WTC11 (cell line): ENCODE measurements around the gene HELB. TPM values are rescaled to one million over a fixed set of nuclear protein-coding genes. Genes with fewer than 3 reads are reported as not detected.

ENCODE experiments used
- ATAC-seq: fragments of 200-7000 bp; cut with Tn5 transposase; 2 replicates; pipeline ENCODE4 v1.10.0; 2021; ENCODE audit warnings: mild to moderate bottlenecking, moderate library complexity
- CTCF ChIA-PET: fragments of 300-600 bp; sonication (Branson Sonifier 250); formaldehyde crosslinking; loops from one replicate; lab custom pipeline; 2021; ENCODE audit warnings: antibody characterized with exemption; lab: Charles Lee
- POLR2A ChIA-PET: fragments of 350-600 bp; sonication (Branson Sonifier 250); formaldehyde crosslinking; loops from one replicate; lab custom pipeline; 2021; ENCODE audit warnings: antibody characterized with exemption; lab: Charles Lee
- DNase-seq: peaks from one replicate; pipeline ENCODE4 v3.0.0; 2021; ENCODE audit warnings: low spot score
- H3K27ac Mint-ChIP-seq: 2 replicates; pipeline ENCODE4 v1.8.0; 2021; ENCODE audit warnings: mixed read lengths
- H3K27me3 Mint-ChIP-seq: 2 replicates; pipeline ENCODE4 v1.8.0; 2021; ENCODE audit warnings: low read depth, mild to moderate bottlenecking, moderate library complexity, mixed read lengths
- H3K36me3 Mint-ChIP-seq: 2 replicates; pipeline ENCODE4 v1.8.0; 2021; ENCODE audit warnings: mixed read lengths
- H3K4me1 Mint-ChIP-seq: 2 replicates; pipeline ENCODE4 v1.8.0; 2022; ENCODE audit warnings: mixed read lengths
- H3K4me3 Mint-ChIP-seq: 2 replicates; pipeline ENCODE4 v1.8.0; 2021; ENCODE audit warnings: mild to moderate bottlenecking, moderate library complexity, mixed read lengths
- H3K9me3 Mint-ChIP-seq: 2 replicates; pipeline ENCODE4 v1.8.0; 2021; ENCODE audit warnings: mixed read lengths
- AR ChIP-seq: fragments of 250-450 bp; sonication (Bioruptor Pico); IDR thresholded peaks from 2 replicates; pipeline ENCODE4 v1.9.0; 2021; ENCODE audit warnings: mild to moderate bottlenecking
- ATF3 ChIP-seq: sonication (generic); formaldehyde crosslinking; conservative IDR thresholded peaks from 2 replicates; pipeline ENCODE4 v1.8.1; 2022; ENCODE audit warnings: mild to moderate bottlenecking, missing genetic modification reagents
- CBFB ChIP-seq: sonication (generic); formaldehyde crosslinking; IDR thresholded peaks from 2 replicates; pipeline ENCODE4 v1.8.1; 2022; ENCODE audit warnings: mild to moderate bottlenecking, low read depth, missing genetic modification reagents
- CDX4 ChIP-seq: fragments of 250-450 bp; sonication (Bioruptor Pico); IDR thresholded peaks from 2 replicates; pipeline ENCODE4 v1.9.0; 2021; ENCODE audit warnings: moderate library complexity, mild to moderate bottlenecking, inconsistent platforms, borderline replicate concordance
- E2F4 ChIP-seq: sonication (generic); formaldehyde crosslinking; IDR thresholded peaks from 2 replicates; pipeline ENCODE4 v1.8.1; 2022; ENCODE audit warnings: low read depth, mild to moderate bottlenecking, moderate library complexity, missing genetic modification reagents, borderline replicate concordance
- ELF4 ChIP-seq: sonication (generic); formaldehyde crosslinking; IDR thresholded peaks from 2 replicates; pipeline ENCODE4 v1.8.1; 2022; ENCODE audit warnings: low read depth, mild to moderate bottlenecking, moderate library complexity, missing genetic modification reagents
- FOXJ3 ChIP-seq: sonication (generic); formaldehyde crosslinking; IDR thresholded peaks from 2 replicates; pipeline ENCODE4 v1.9.0; 2021; ENCODE audit warnings: missing genetic modification reagents, mild to moderate bottlenecking, borderline replicate concordance
- GABPB1 ChIP-seq: sonication (generic); formaldehyde crosslinking; IDR thresholded peaks from 2 replicates; pipeline ENCODE4 v1.8.1; 2023; ENCODE audit warnings: mild to moderate bottlenecking, missing genetic modification reagents
- GRHL2 ChIP-seq: fragments of 250-450 bp; sonication (Bioruptor Pico); IDR thresholded peaks from 2 replicates; pipeline ENCODE4 v1.8.0; 2022; ENCODE audit warnings: mild to moderate bottlenecking, moderate library complexity; ENCODE audit not compliant: insufficient replicate concordance, severe bottlenecking
- GTF2I ChIP-seq: fragments of 250-450 bp; sonication (Bioruptor Pico); conservative IDR thresholded peaks from 2 replicates; pipeline ENCODE4 v1.4.0; 2021; ENCODE audit warnings: mild to moderate bottlenecking
- JAZF1 ChIP-seq: fragments of 250-450 bp; sonication (Bioruptor Pico); IDR thresholded peaks from 2 replicates; pipeline ENCODE4 v1.9.0; 2021; ENCODE audit warnings: moderate library complexity, mild to moderate bottlenecking, inconsistent platforms
- NFATC4 ChIP-seq: fragments of 250-450 bp; sonication (Bioruptor Pico); IDR thresholded peaks from 2 replicates; pipeline ENCODE4 v1.9.0; 2021; ENCODE audit warnings: mild to moderate bottlenecking
- NR1H2 ChIP-seq: sonication (generic); formaldehyde crosslinking; IDR thresholded peaks from 2 replicates; pipeline ENCODE4 v1.9.0; 2021; ENCODE audit warnings: mild to moderate bottlenecking, moderate library complexity, missing genetic modification reagents
- RORB ChIP-seq: fragments of 250-450 bp; sonication (Bioruptor Pico); IDR thresholded peaks from 2 replicates; pipeline ENCODE4 v1.9.0; 2021; ENCODE audit warnings: mild to moderate bottlenecking
- SOX15 ChIP-seq: fragments of 250-450 bp; sonication (Bioruptor Pico); IDR thresholded peaks from 2 replicates; pipeline ENCODE4 v1.9.0; 2021; ENCODE audit warnings: mild to moderate bottlenecking
- TP53 ChIP-seq: sonication (generic); formaldehyde crosslinking; IDR thresholded peaks from 2 replicates; pipeline ENCODE4 v1.8.1; 2023; ENCODE audit warnings: mild to moderate bottlenecking, missing genetic modification reagents
- ZNF281 ChIP-seq: sonication (generic); formaldehyde crosslinking; IDR thresholded peaks from 2 replicates; pipeline ENCODE4 v1.8.0; 2023; ENCODE audit warnings: mild to moderate bottlenecking, missing genetic modification reagents
- ZNF425 ChIP-seq: fragments of 250-450 bp; sonication (Bioruptor Pico); conservative IDR thresholded peaks from 2 replicates; pipeline ENCODE4 v1.9.0; 2021; ENCODE audit warnings: mild to moderate bottlenecking
- total RNA-seq: library from RNA; stranded (reverse); gene quantifications from 3 replicates; pipeline ENCODE4 v1.2.3, GENCODE V29; 2021

Gene HELB
- total RNA-seq, 1 experiment from 2014 or later = 9.7 TPM

- CTCF ChIA-PET = interaction anchor here (0.9 kb wide), 1 partner anchor 128 kb away, joined by 4 read pairs; no protein-coding TSS in a partner anchor
- Mint-ChIP-seq H3K4me1 (peaks cover 22% of the 10 kb centered on the region), H3K4me3 (no peak overlapping the region), H3K27me3 (no peaks in the 10 kb centered on the region), H3K9me3 (no peaks in the 10 kb centered on the region), H3K36me3 (no peaks in the 10 kb centered on the region), H3K27ac (peak overlapping the region; percentile 97)
- POLR2A ChIA-PET = no interaction called here
- DNase-seq = no peak
- ATAC-seq = peak; percentile 46
- TF ChIP-seq E2F4 (CRISPR knock-in tag) (no peak), ELF4 (no peak), SOX15 (CRISPR knock-in tag) (no peak), ZNF425 (CRISPR knock-in tag) (no peak), JAZF1 (no peak), AR (CRISPR knock-in tag) (no peak), GTF2I (CRISPR knock-in tag) (no peak), CDX4 (CRISPR knock-in tag) (no peak), FOXJ3 (CRISPR knock-in tag) (no peak), NFATC4 (CRISPR knock-in tag) (no peak), NR1H2 (no peak), CBFB (no peak), RORB (CRISPR knock-in tag) (no peak), TP53 (CRISPR knock-in tag) (no peak), GRHL2 (CRISPR knock-in tag) (no peak), ZNF281 (CRISPR knock-in tag) (no peak), GABPB1 (CRISPR knock-in tag) (no peak), ATF3 (no peak)
These were observed 29.6 kb upstream of the HELB start for GRCh38 chr12:66272650-66273049.
